ENCODE results near the gene ZNF530. TPM values are rescaled to one million over a fixed set of nuclear protein-coding genes. Genes with fewer than 3 reads are reported as not detected.

ZNF530 gene
- total RNA-seq, 6 donors from 2014 or later = 1.7 to 7.3 (median 3.0) TPM

- H3K27me3 ChIP-seq = no peaks in the 10 kb centered on the region
- H3K4me3 ChIP-seq = peak overlapping the region in 1 of 4 donors; percentile 99
- DNase-seq (no peak), ATAC-seq (ENCODE audit: low FRiP score in 2 of 2) (no peak)
- WGBS, 2 donors = 80 to 86% methylated on average over 3 of the region's 3 CpGs
- peaks cover 23 to 51% (median 48%) of the 10 kb centered on the region in 4 donors for H3K36me3 ChIP-seq
- peaks cover 0 to 15% (median 4%) of the 10 kb centered on the region in 4 donors for H3K4me1 ChIP-seq
- TF ChIP-seq, protein P1, sequence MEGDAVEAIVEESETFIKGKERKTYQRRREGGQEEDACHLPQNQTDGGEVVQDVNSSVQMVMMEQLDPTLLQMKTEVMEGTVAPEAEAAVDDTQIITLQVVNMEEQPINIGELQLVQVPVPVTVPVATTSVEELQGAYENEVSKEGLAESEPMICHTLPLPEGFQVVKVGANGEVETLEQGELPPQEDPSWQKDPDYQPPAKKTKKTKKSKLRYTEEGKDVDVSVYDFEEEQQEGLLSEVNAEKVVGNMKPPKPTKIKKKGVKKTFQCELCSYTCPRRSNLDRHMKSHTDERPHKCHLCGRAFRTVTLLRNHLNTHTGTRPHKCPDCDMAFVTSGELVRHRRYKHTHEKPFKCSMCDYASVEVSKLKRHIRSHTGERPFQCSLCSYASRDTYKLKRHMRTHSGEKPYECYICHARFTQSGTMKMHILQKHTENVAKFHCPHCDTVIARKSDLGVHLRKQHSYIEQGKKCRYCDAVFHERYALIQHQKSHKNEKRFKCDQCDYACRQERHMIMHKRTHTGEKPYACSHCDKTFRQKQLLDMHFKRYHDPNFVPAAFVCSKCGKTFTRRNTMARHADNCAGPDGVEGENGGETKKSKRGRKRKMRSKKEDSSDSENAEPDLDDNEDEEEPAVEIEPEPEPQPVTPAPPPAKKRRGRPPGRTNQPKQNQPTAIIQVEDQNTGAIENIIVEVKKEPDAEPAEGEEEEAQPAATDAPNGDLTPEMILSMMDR (IDR thresholded peaks at IDR 0.05) = no peak
- no peak for TF ChIP-seq EP300 (IDR thresholded peaks at IDR 0.05)
- TF ChIP-seq POLR2AphosphoS5 (IDR thresholded peaks at IDR 0.05) = no peak
- no peak for TF ChIP-seq POLR2A (IDR thresholded peaks at IDR 0.05)
- H3K27ac ChIP-seq = no peak overlapping the region
- H3K9me3 ChIP-seq = peaks cover 50 to 61% (median 58%) of the 10 kb centered on the region in 4 donors
These were observed 15.7 kb downstream of the ZNF530 start for GRCh38 chr19:57615346-57615745.

DNA sequence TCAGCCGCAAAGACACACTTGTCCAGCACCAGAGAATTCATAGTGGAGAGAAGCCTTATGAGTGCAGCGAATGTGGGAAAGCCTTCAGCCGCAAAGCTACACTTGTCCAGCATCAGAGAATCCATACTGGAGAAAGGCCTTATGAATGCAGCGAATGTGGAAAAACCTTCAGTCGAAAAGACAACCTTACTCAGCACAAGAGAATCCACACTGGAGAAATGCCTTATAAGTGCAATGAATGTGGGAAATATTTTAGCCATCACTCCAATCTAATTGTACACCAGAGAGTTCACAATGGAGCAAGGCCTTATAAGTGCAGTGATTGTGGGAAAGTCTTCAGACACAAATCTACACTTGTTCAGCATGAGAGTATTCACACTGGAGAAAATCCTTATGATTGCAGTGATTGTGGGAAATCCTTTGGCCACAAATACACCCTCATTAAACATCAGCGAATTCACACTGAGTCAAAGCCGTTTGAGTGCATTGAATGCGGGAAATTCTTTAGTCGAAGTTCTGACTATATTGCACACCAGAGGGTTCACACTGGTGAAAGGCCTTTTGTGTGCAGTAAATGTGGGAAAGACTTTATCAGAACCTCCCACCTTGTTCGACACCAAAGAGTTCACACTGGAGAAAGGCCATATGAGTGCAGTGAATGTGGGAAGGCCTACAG is 21.1 kb downstream of the ZNF530 start:
- ATAC-seq (ENCODE audit: low FRiP score in 2 of 2) = no peak
- TF ChIP-seq, protein P1 (IDR thresholded peaks at IDR 0.05) = no peak
- TF ChIP-seq EP300 (IDR thresholded peaks at IDR 0.05) (no peak), POLR2AphosphoS5 (IDR thresholded peaks at IDR 0.05) (no peak)
- Histone ChIP-seq H3K4me3 (no peak overlapping the region), H3K36me3 (peaks cover 34 to 93% (median 73%) of the 10 kb centered on the region in 4 donors), H3K27me3 (no peaks in the 10 kb centered on the region), H3K27ac (no peak overlapping the region), H3K4me1 (no peaks in the 10 kb centered on the region), H3K9me3 (peaks cover 99 to 100% (median 100%) of the 10 kb centered on the region in 4 donors)
- no peak for DNase-seq
- WGBS, 2 donors = 95 to 97% methylated on average over 10 of the region's 10 CpGs

- Histone ChIP-seq H3K36me3 (peaks cover 26 to 70% (median 50%) of the 10 kb centered on the region in 4 donors), H3K4me3 (no peak overlapping the region), H3K9me3 (peaks cover 91 to 99% (median 94%) of the 10 kb centered on the region in 4 donors), H3K27me3 (no peaks in the 10 kb centered on the region), H3K4me1 (no peaks in the 10 kb centered on the region), H3K27ac (no peak overlapping the region)
- no peak for ATAC-seq (ENCODE audit: low FRiP score in 2 of 2)
- TF ChIP-seq POLR2AphosphoS5 (IDR thresholded peaks at IDR 0.05) (no peak), EP300 (IDR thresholded peaks at IDR 0.05) (no peak), POLR2A (IDR thresholded peaks at IDR 0.05) (no peak)
- TF ChIP-seq, protein P1 (IDR thresholded peaks at IDR 0.05) = no peak
- DNase-seq = no peak
These were observed 23.4 kb downstream of the ZNF530 start for GRCh38 chr19:57623091-57623490.

DNA sequence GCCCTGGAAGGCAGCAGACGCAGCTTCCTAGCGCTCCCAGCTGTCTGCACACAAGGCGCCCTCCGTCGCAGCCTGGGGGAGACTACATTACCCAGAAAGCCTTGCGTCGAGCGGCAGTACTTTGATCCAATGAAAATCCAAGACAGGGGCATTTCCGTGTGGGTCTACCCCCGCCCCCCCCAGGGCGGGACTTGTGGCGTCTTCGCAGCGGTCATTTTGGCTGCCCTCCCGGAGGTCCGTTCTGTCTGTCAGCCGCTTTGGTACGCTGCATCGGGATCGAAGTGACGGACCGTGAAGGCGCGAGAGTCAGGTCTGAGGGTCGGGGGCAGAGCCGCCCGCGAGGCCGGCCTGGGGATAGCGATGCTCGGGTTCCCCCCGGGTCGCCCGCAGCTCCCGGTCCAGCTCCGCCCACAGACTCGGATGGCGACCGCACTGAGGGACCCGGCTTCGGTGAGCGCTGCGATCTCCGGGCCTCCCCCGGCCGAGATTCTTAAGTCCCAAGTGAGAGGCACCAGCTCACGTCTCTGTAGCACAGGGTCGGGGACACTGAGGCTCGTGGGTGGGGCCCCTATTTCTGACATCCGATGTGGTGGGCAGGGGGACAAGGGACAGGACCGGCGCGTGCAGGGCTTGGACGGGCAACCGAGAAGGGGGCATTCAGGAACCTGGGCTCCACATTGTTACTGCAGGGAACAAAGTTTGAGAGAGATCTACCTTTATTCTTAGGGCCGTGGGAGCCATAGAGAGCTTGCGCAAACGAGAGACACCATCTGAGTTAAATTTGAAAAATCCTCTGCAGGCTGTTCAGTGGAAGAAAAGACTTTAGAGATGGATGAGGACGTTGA is 33.5 kb downstream of the ZNF530 start, which contains the start of gene ZNF211:
ZNF211 (plus strand) TSS at position 182 of the 845 bp plus-strand sequence; CDS start at position 361, 179 bp downstream.
- peaks cover 19 to 40% (median 25%) of the 10 kb centered on the region in 4 donors for H3K9me3 ChIP-seq
- peak; percentile 99 to 100 for ATAC-seq (ENCODE audit: low FRiP score in 2 of 2)
- TF ChIP-seq POLR2A (IDR thresholded peaks at IDR 0.05) (no peak), EP300 (IDR thresholded peaks at IDR 0.05) (no peak), POLR2AphosphoS5 (IDR thresholded peaks at IDR 0.05) (peak; percentile 52 to 78)
- TF ChIP-seq, protein P1 (IDR thresholded peaks at IDR 0.05) = no peak
- H3K27me3 ChIP-seq = no peaks in the 10 kb centered on the region
- peak within 1 kb of the TSS; percentile 66 to 88 (median 81) for H3K27ac ChIP-seq
- H3K36me3 ChIP-seq = peaks cover 13 to 39% (median 25%) of the 10 kb centered on the region in 4 donors
- DNase-seq = peak; percentile 87 to 89
- 1 to 5% methylated on average over 4 to 38 of the region's 59 CpGs for WGBS, 2 donors
- peak within 1 kb of the TSS; percentile 66 to 80 (median 76) for H3K4me3 ChIP-seq
- H3K4me1 ChIP-seq = peaks cover 7 to 18% (median 10%) of the 10 kb centered on the region in 4 donors

Data from upper lobe of left lung (tissue), 6 donors.